Lower leg skin (tissue), 4 donors: ENCODE measurements around the gene RFC2. TPM values are rescaled to one million over a fixed set of nuclear protein-coding genes. Genes with fewer than 3 reads are reported as not detected.
"Not testable (repeated sequence)": the region's sequence is repeated elsewhere in the genome, so short reads cannot be mapped to it uniquely, and the experiment has no call there.

Experiments
- DNase-seq, 2 donors: peaks; one replicate each; pipeline ENCODE4 v3.0.0-alpha.2; 2019; ENCODE audit warnings: low spot score in 2 of 2
- H3K4me3 ChIP-seq: fragments of 200-600 bp; sonication (generic); 2 replicates; pipeline ENCODE4 v1.5.1; 2017; ENCODE audit warnings: mild to moderate bottlenecking, low read depth; ENCODE audit not compliant: poor library complexity, severe bottlenecking
- POLR2A ChIP-seq, 2 donors: fragments of 450-650 bp; IDR thresholded peaks; one replicate each; pipeline ENCODE4 v1.6.1; 2016 to 2017; ENCODE audit warnings: antibody characterized with exemption in 2 of 2, mild to moderate bottlenecking in 1 of 2, moderate library complexity in 1 of 2
- WGBS, 2 donors: methylation state at CpG; one replicate each; pipeline ENCODE4 v1.1.5; 2018; 5-methylcytosine and 5-hydroxymethylcytosine counted together
- intact Hi-C: fragments of 100-400 bp; cut with DNase I; formaldehyde crosslinking; loops from one replicate; pipeline ENCODE4 v1.15.0; 2023; ENCODE audit warnings: low total_unique reads
- total RNA-seq, 4 donors: library from RNA; depleted of rRNA; stranded (reverse); fragments of >200 nt; gene quantifications; one replicate each; pipeline ENCODE4 v1.1.0, GENCODE V29; 2016
- TF ChIP-seq, protein P1 (sequence below), 3 donors: fragments of 450-650 bp; IDR thresholded peaks; one replicate each; pipeline ENCODE4 v1.5.1; 2016; ENCODE audit warnings: antibody characterized with exemption in 3 of 3, mild to moderate bottlenecking in 3 of 3, moderate library complexity in 2 of 3

RFC2 gene
- total RNA-seq, 4 donors from 2014 or later, result 15.3 to 26.5 (median 23.9) TPM

DNA sequence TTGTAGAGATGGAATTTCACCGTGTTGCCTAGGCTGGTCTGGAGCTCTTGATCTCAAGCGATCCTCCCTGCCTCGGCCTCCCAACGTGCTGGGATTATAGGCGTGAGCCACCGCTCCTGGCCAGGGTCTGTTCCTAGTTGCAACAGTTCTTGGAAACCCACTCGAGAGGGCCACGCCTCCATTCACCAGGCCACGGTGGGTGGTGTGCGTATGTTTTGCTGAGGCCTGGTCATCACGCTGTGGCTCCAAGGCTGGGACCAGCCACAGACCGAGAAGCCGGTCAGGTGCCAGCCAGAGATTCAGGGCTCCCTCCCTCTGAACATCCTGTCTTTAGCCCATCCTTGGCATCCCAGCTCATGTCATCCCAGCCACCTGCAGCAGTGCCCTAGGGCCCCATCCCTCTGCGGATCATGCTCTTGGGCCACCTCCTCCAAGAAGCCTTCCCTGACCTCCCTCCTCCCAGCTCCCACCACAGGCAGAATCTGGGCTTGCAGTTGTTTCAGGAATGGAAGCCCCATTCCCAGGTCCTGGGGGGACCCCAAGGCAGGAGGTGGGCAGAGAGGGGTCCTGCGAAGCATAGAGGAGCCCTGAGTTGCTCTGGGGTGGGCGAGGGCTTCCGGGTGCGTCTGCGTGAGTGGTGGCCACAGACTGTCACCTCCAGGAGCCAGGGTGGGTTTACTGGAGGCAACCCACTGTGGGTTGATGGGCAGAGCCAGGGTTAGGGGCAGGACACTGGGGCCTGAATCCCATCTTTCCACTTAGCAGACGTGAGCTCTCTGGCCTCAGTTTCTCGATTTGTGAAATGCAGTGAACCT, 39.2 kb downstream of the RFC2 start:
- H3K4me3 ChIP-seq, result no peak overlapping the region
- DNase-seq, result no peak
- TF ChIP-seq POLR2A (IDR thresholded peaks at IDR 0.05), result no peak
- TF ChIP-seq, protein P1, sequence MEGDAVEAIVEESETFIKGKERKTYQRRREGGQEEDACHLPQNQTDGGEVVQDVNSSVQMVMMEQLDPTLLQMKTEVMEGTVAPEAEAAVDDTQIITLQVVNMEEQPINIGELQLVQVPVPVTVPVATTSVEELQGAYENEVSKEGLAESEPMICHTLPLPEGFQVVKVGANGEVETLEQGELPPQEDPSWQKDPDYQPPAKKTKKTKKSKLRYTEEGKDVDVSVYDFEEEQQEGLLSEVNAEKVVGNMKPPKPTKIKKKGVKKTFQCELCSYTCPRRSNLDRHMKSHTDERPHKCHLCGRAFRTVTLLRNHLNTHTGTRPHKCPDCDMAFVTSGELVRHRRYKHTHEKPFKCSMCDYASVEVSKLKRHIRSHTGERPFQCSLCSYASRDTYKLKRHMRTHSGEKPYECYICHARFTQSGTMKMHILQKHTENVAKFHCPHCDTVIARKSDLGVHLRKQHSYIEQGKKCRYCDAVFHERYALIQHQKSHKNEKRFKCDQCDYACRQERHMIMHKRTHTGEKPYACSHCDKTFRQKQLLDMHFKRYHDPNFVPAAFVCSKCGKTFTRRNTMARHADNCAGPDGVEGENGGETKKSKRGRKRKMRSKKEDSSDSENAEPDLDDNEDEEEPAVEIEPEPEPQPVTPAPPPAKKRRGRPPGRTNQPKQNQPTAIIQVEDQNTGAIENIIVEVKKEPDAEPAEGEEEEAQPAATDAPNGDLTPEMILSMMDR (IDR thresholded peaks at IDR 0.05), result no peak
- intact Hi-C loops, result no loop called here
- 85 to 87% methylated on average over 21 of the region's 21 CpGs for WGBS, 2 donors

DNA sequence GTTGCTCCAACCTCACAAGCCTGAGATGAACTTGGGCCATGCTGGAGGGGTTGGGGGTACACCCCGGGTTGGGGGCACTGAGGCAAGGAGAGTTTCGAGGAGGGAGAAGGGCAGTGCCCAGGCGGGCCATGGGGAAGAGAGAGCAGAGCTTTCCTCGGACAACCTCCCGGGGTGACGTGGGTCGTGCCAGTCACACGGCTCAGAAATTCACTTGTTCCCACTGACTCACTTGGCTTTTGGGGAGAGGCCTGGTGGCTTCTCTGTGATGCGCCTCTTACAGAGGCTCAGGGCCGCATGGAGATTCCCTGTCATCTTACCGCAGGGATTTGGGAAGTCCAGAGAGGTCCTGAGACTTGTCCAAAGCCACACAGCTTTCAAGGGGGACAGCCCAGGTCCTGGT, 41.5 kb downstream of the RFC2 start:
- H3K4me3 ChIP-seq, result no peak overlapping the region
- DNase-seq, result no peak
- TF ChIP-seq, protein P1 (IDR thresholded peaks at IDR 0.05), result no peak
- no peak for TF ChIP-seq POLR2A (IDR thresholded peaks at IDR 0.05)
- WGBS, 2 donors, result 88 to 92% methylated on average over 8 to 11 of the region's 11 CpGs
- intact Hi-C loops, result no loop called here

DNA sequence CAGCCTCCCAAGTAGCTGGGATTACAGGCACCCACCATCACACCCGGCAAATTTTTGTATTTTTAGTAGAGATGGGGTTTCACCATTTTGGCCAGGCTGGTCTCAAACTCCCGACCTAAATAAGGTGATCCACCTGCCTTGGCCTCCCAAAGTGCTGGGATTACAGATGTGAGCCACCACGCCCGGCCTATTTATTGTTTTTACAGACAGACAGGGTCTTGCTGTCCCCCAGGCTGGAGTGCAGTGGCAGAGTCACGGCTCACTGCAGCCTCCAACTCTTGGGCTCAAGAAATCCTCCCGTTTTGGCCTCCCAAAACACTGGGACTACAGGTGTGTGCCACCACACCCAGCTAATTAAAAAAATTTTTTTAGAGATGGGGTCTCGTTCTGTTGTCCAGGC, 46.0 kb downstream of the RFC2 start:
- 93 to 98% methylated on average over 7 of the region's 7 CpGs for WGBS, 2 donors
- intact Hi-C loops, result loop anchor here (5.0 kb wide), 2 partner anchors 141 to 194 kb away; no protein-coding TSS in a partner anchor

DNA sequence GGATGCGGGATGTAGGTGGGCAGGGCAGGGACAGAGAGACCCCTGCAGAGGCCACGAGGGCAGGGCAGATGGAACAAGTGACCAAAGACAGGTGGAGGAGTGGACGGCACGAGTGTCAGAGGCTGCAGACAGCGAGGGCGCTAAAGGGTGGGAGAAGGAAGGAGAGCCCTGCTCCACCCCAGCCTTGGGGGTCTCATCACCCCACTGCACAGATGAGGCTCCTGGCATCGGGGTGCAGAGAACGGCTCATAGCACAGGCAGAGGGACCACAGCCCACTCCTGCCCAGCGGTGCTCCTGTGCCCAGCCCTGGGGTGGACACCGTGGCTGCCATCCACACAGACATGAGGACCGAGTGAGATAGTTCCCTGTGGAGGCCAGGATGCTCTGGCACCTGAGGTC, 46.6 kb downstream of the RFC2 start:
- intact Hi-C loops, result loop anchor here (5.0 kb wide), 2 partner anchors 140 to 195 kb away; no protein-coding TSS in a partner anchor
- no peak for DNase-seq
- no peak for TF ChIP-seq POLR2A (IDR thresholded peaks at IDR 0.05)
- TF ChIP-seq, protein P1 (IDR thresholded peaks at IDR 0.05), result no peak
- no peak overlapping the region for H3K4me3 ChIP-seq
- 85 to 89% methylated on average over 11 of the region's 11 CpGs for WGBS, 2 donors

More for the DNA sequence above, 46.0 kb downstream of the RFC2 start:
- not testable (repeated sequence) for H3K4me3 ChIP-seq, DNase-seq

DNA sequence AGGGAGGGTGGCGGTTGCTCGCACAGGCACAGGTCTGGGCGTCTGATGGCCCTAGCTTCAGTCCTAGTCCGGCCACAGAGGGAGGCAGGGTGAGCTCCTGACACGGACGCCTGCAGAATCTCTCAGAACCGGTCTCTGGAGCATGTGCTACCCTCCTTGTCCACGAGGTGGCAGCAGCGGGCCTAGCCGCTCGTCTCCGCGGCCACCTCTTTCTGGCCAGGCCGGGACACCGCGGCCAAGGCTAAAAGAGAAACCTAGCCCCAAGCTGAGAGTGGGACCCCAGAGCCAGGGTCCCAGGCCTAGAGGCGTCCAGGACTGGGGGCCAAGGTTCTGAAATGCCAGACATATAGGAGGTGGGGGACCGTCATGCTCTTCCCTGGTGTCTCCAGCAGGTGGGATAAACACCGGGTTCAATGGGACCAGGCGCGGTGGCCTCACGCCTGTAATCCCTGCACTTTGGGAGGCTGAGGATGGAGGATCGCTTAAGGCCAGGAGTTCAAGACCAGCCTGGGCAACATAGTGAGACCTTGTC, 47.5 kb downstream of the RFC2 start:
- TF ChIP-seq, protein P1 (IDR thresholded peaks at IDR 0.05), result peak in 1 of 3 donors; percentile 96
- no peak for TF ChIP-seq POLR2A (IDR thresholded peaks at IDR 0.05)
- 11 to 13% methylated on average over 22 to 23 of the region's 23 CpGs for WGBS, 2 donors
- peak; percentile 84 to 98 for DNase-seq
- intact Hi-C loops, result loop anchor here (5.0 kb wide), 2 partner anchors 139 to 196 kb away; no protein-coding TSS in a partner anchor
- no peak overlapping the region for H3K4me3 ChIP-seq

DNA sequence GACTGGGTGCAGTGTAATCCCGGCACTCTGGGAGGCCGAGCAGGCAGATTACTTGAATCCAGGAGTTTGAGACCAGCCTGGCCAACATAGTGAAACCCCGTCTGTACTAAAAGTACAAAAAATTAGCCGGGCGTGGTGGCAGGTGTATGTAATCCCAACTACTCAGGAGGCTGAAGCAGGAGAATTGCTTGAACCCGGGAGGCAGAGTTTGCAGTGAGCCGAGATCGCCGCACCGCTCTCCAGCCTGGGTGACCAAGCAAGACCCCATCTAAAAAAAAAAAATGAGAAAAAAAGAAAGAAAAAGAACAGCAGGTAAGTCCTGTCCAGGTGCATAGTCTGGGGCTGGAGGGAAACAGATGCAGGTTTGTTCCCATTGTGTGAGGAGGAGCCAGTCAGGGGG, 48.1 kb downstream of the RFC2 start:
- intact Hi-C loops, result loop anchor here (5.0 kb wide), 2 partner anchors 139 to 196 kb away; no protein-coding TSS in a partner anchor
- WGBS, 2 donors, result 70 to 81% methylated on average over 10 of the region's 10 CpGs
- not testable (repeated sequence) for H3K4me3 ChIP-seq

More for the DNA sequence above, 48.1 kb downstream of the RFC2 start:
- DNase-seq, result not testable (repeated sequence)
